HG03139 (cell line): ENCODE measurements around the gene MKRN2.

ENCODE experiments used
- ATAC-seq: cut with Tn5 transposase; IDR thresholded peaks from one replicate; pipeline ENCODE4 v1.9.1; 2021; ENCODE audit not compliant: unreplicated experiment

MKRN2 gene

GRCh38 chr3:12553921-12554391 lies 2.9 kb upstream of the MKRN2 start:
- no peak for ATAC-seq

- ATAC-seq: no peak
Measured at GRCh38 chr3:12556314-12556689, 585 bp upstream of the MKRN2 start.

- no peak for ATAC-seq
Measured at GRCh38 chr3:12557473-12558100, 700 bp downstream of the MKRN2 start.

- no peak for ATAC-seq
Measured at GRCh38 chr3:12558706-12559105, 1.8 kb downstream of the MKRN2 start.

GRCh38 chr3:12559520-12559919 lies 2.6 kb downstream of the MKRN2 start:
- ATAC-seq: no peak

GRCh38 chr3:12560505-12561190 lies 3.8 kb downstream of the MKRN2 start:
- no peak for ATAC-seq

- no peak for ATAC-seq
Measured at GRCh38 chr3:12561397-12561796, 4.5 kb downstream of the MKRN2 start.

GRCh38 chr3:12562451-12562850 lies 5.6 kb downstream of the MKRN2 start:
- ATAC-seq: no peak

GRCh38 chr3:12566976-12567375 lies 10.1 kb downstream of the MKRN2 start:
- ATAC-seq: no peak

GRCh38 chr3:12568747-12569146 lies 11.9 kb downstream of the MKRN2 start:
- ATAC-seq: no peak

- no peak for ATAC-seq
Measured at GRCh38 chr3:12569836-12570235, 12.9 kb downstream of the MKRN2 start.

GRCh38 chr3:12571986-12572385 lies 15.1 kb downstream of the MKRN2 start:
- no peak for ATAC-seq

GRCh38 chr3:12574131-12574530 lies 17.2 kb downstream of the MKRN2 start:
- ATAC-seq: no peak

GRCh38 chr3:12574661-12575060 lies 17.8 kb downstream of the MKRN2 start:
- ATAC-seq: no peak

GRCh38 chr3:12577379-12577778 lies 20.5 kb downstream of the MKRN2 start:
- ATAC-seq: no peak

- no peak for ATAC-seq
Measured at GRCh38 chr3:12578742-12579141, 21.9 kb downstream of the MKRN2 start.

GRCh38 chr3:12579456-12579855 lies 22.6 kb downstream of the MKRN2 start:
- no peak for ATAC-seq

- ATAC-seq: no peak
Measured at GRCh38 chr3:12579905-12580304, 23.0 kb downstream of the MKRN2 start.

- no peak for ATAC-seq
Measured at GRCh38 chr3:12582730-12583129, 25.8 kb downstream of the MKRN2 start.

GRCh38 chr3:12583280-12583679 lies 26.4 kb downstream of the MKRN2 start:
- ATAC-seq: no peak

GRCh38 chr3:12584083-12584482 lies 27.2 kb downstream of the MKRN2 start:
- ATAC-seq: no peak

- ATAC-seq: no peak
Measured at GRCh38 chr3:12585181-12585580, 28.3 kb downstream of the MKRN2 start.

GRCh38 chr3:12585970-12586369 lies 29.1 kb downstream of the MKRN2 start:
- no peak for ATAC-seq
